Muscle of back (tissue), 11 donors: ENCODE measurements around the gene NPAS2. TPM values are rescaled to one million over a fixed set of nuclear protein-coding genes. Genes with fewer than 3 reads are reported as not detected.

Source experiments
- DNase-seq, 3 donors: peaks; one replicate each; pipeline versions ENCODE4 v3.0.0 to v3.0.0-alpha.2; 2013
- polyA plus RNA-seq, 10 donors: library from polyadenylated mRNA; unstranded; fragments of 120-200 nt; gene quantifications; one replicate each; pipeline ENCODE4 v1.2.1, GENCODE V29; 2013; ENCODE audit not compliant: insufficient read length in 10 of 10

NPAS2 gene
- polyA plus RNA-seq, 10 donors, result 6.1 to 12.1 (median 10.5) TPM

GRCh38 chr2:100793982-100794381 lies 26.0 kb upstream of the NPAS2 start:
- DNase-seq, result no peak

GRCh38 chr2:100796499-100797100 lies 23.3 kb upstream of the NPAS2 start:
- DNase-seq, result no peak

GRCh38 chr2:100799686-100800085 lies 20.3 kb upstream of the NPAS2 start:
- DNase-seq, result no peak

GRCh38 chr2:100800915-100801314 lies 19.0 kb upstream of the NPAS2 start:
- peak in 2 of 3 donors; percentile 58 to 73 for DNase-seq

GRCh38 chr2:100801402-100801801 lies 18.5 kb upstream of the NPAS2 start:
- DNase-seq, result no peak

GRCh38 chr2:100802066-100802465 lies 17.9 kb upstream of the NPAS2 start:
- DNase-seq, result peak in 2 of 3 donors; percentile 52 to 62

GRCh38 chr2:100803334-100803733 lies 16.6 kb upstream of the NPAS2 start:
- DNase-seq, result peak in 2 of 3 donors; percentile 50 to 75

- no peak for DNase-seq
These were observed 13.4 kb upstream of the NPAS2 start for GRCh38 chr2:100806550-100806949.

- no peak for DNase-seq
These were observed 12.2 kb upstream of the NPAS2 start for GRCh38 chr2:100807707-100808106.

GRCh38 chr2:100808582-100808981 lies 11.4 kb upstream of the NPAS2 start:
- DNase-seq, result no peak

- no peak for DNase-seq
These were observed 10.4 kb upstream of the NPAS2 start for GRCh38 chr2:100809506-100809905.

GRCh38 chr2:100810603-100811145 lies 9.3 kb upstream of the NPAS2 start:
- DNase-seq, result no peak

GRCh38 chr2:100812116-100812515 lies 7.8 kb upstream of the NPAS2 start:
- no peak for DNase-seq

- no peak for DNase-seq
These were observed 7.4 kb upstream of the NPAS2 start for GRCh38 chr2:100812573-100812972.

- peak in 1 of 3 donors; percentile 28 for DNase-seq
These were observed 6.4 kb upstream of the NPAS2 start for GRCh38 chr2:100813527-100813926.

- DNase-seq, result no peak
These were observed 5.9 kb upstream of the NPAS2 start for GRCh38 chr2:100814043-100814442.

- DNase-seq, result no peak
These were observed 5.5 kb upstream of the NPAS2 start for GRCh38 chr2:100814453-100814852.

GRCh38 chr2:100817388-100817985 lies 2.5 kb upstream of the NPAS2 start:
- DNase-seq, result peak in 1 of 3 donors; percentile 31

GRCh38 chr2:100818003-100818605 lies 1.8 kb upstream of the NPAS2 start:
- DNase-seq, result peak in 2 of 3 donors; percentile 40 to 80

GRCh38 chr2:100818606-100819369 lies 1.2 kb upstream of the NPAS2 start:
- peak; percentile 63 to 92 (median 84) for DNase-seq

GRCh38 chr2:100820273-100820522 lies 259 bp downstream of the NPAS2 start:
- DNase-seq, result no peak

GRCh38 chr2:100820523-100821254 lies 750 bp downstream of the NPAS2 start:
- peak in 1 of 3 donors; percentile 54 for DNase-seq
